ENCODE results near the gene NCL. TPM values are rescaled to one million over a fixed set of nuclear protein-coding genes. Genes with fewer than 3 reads are reported as not detected.

NCL gene
- total RNA-seq, 1 donor from 2014 or later: 588 TPM

- Mint-ChIP-seq H3K4me3 (ENCODE audit: low read depth) (no peak overlapping the region), H3K9me3 (ENCODE audit: low read depth) (no peaks in the 10 kb centered on the region), H3K4me1 (ENCODE audit: low read depth) (peaks cover under 1% of the 10 kb centered on the region), H3K27me3 (peaks cover 6% of the 10 kb centered on the region), H3K27ac (no peak overlapping the region), H3K36me3 (ENCODE audit: insufficient read depth) (no peaks in the 10 kb centered on the region)
- no peak for DNase-seq (ENCODE audit: low spot score, unreplicated experiment)
- TF ChIP-seq, protein P1, sequence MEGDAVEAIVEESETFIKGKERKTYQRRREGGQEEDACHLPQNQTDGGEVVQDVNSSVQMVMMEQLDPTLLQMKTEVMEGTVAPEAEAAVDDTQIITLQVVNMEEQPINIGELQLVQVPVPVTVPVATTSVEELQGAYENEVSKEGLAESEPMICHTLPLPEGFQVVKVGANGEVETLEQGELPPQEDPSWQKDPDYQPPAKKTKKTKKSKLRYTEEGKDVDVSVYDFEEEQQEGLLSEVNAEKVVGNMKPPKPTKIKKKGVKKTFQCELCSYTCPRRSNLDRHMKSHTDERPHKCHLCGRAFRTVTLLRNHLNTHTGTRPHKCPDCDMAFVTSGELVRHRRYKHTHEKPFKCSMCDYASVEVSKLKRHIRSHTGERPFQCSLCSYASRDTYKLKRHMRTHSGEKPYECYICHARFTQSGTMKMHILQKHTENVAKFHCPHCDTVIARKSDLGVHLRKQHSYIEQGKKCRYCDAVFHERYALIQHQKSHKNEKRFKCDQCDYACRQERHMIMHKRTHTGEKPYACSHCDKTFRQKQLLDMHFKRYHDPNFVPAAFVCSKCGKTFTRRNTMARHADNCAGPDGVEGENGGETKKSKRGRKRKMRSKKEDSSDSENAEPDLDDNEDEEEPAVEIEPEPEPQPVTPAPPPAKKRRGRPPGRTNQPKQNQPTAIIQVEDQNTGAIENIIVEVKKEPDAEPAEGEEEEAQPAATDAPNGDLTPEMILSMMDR (IDR thresholded peaks at IDR 0.05; ENCODE audit: unreplicated experiment): no peak
These were observed 6.1 kb upstream of the NCL start for GRCh38 chr2:231470246-231470900.

GRCh38 chr2:231469583-231469950, 5.3 kb upstream of the NCL start:
- no peak for DNase-seq (ENCODE audit: low spot score, unreplicated experiment)
- no peak overlapping the region for H3K27ac Mint-ChIP-seq
- H3K36me3 Mint-ChIP-seq (ENCODE audit: insufficient read depth): no peaks in the 10 kb centered on the region
- peaks cover 3% of the 10 kb centered on the region for H3K4me1 Mint-ChIP-seq (ENCODE audit: low read depth)
- peaks cover 6% of the 10 kb centered on the region for H3K27me3 Mint-ChIP-seq
- TF ChIP-seq, protein P1 (IDR thresholded peaks at IDR 0.05; ENCODE audit: unreplicated experiment): no peak
- no peak overlapping the region for H3K4me3 Mint-ChIP-seq (ENCODE audit: low read depth)
- no peaks in the 10 kb centered on the region for H3K9me3 Mint-ChIP-seq (ENCODE audit: low read depth)

GRCh38 chr2:231467613-231468530, 3.6 kb upstream of the NCL start:
- Mint-ChIP-seq H3K27me3 (peaks cover 6% of the 10 kb centered on the region), H3K4me3 (ENCODE audit: low read depth) (no peak overlapping the region), H3K27ac (no peak overlapping the region), H3K36me3 (ENCODE audit: insufficient read depth) (peaks cover 7% of the 10 kb centered on the region), H3K4me1 (ENCODE audit: low read depth) (peaks cover 9% of the 10 kb centered on the region), H3K9me3 (ENCODE audit: low read depth) (no peaks in the 10 kb centered on the region)
- no peak for DNase-seq (ENCODE audit: low spot score, unreplicated experiment)
- TF ChIP-seq, protein P1 (IDR thresholded peaks at IDR 0.05; ENCODE audit: unreplicated experiment): no peak

- Mint-ChIP-seq H3K36me3 (ENCODE audit: insufficient read depth) (peaks cover 13% of the 10 kb centered on the region), H3K9me3 (ENCODE audit: low read depth) (no peaks in the 10 kb centered on the region), H3K4me1 (ENCODE audit: low read depth) (peaks cover 17% of the 10 kb centered on the region), H3K27ac (no peak overlapping the region), H3K27me3 (peaks cover 6% of the 10 kb centered on the region), H3K4me3 (ENCODE audit: low read depth) (no peak overlapping the region)
- TF ChIP-seq, protein P1 (IDR thresholded peaks at IDR 0.05; ENCODE audit: unreplicated experiment): no peak
- DNase-seq (ENCODE audit: low spot score, unreplicated experiment): no peak
These were observed 2.8 kb upstream of the NCL start for GRCh38 chr2:231467016-231467545.

Measured in progenitor cell of endocrine pancreas (in vitro differentiated cells).